MV-4-11 (cell line): ENCODE results near the gene STX10.
"Not testable (repeated sequence)": the region's sequence is repeated elsewhere in the genome, so short reads cannot be mapped to it uniquely, and the experiment has no call there.

ENCODE experiments used
- DNase-seq: peaks from one replicate; lab custom pipeline; 2025; lab: John Stamatoyannopoulos, UW

The STX10 gene

GRCh38 chr19:13150187-13150930, at the start of gene STX10, which contains the start of gene IER2:
STX10 (minus strand) TSS chr19:13150375; CDS start chr19:13150173, 202 bp downstream.
IER2 (plus strand) TSS chr19:13150411; CDS start chr19:13153187, 2,776 bp downstream.
- DNase-seq = peak; percentile 97

DNA sequence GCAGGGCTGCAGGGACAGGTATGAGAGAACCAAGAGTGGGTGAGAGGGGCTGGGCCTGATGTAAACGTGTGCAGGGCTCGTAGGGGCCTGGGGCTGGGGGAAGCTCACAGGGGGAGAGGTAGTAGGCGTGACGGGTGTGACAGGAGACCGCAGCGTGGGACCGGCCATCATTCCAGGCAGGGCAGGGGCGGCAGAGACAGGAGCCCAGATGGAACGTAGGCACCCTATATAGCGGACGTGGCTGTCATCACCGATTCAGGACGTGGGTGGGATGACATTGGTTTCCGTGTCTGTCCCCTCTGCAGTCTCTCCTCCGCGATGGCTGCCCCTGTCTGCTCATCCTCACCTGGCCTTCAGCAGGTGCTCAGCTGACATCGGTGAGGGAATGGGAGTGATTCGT, 48.5 kb upstream of the STX10 start:
- DNase-seq = no peak

DNA sequence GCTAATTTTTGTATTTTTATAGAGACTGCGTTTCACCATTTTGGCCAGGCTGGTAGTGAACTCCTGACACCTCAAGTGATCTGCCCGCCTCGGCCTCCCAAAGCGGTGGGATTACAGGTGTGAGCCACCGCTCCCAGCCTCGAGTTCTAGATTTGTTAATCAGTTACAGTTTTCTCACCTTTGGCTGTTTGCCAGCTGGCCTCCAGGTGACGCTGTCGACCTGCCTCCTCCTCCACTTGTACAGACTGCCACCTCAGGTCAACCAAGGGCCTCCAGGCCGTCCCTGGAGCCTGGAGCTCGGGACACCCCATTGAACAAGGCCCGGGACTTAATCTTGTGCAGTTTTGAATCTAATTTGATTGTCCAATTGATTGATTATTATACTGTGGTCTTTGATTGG, 45.5 kb upstream of the STX10 start:
- DNase-seq = peak; percentile 19

GRCh38 chr19:13190781-13191540, 40.8 kb upstream of the STX10 start:
- no peak for DNase-seq

GRCh38 chr19:13189600-13189999, 39.4 kb upstream of the STX10 start:
- DNase-seq = no peak

- no peak for DNase-seq
Measured at GRCh38 chr19:13187419-13187818, 37.2 kb upstream of the STX10 start.

DNA sequence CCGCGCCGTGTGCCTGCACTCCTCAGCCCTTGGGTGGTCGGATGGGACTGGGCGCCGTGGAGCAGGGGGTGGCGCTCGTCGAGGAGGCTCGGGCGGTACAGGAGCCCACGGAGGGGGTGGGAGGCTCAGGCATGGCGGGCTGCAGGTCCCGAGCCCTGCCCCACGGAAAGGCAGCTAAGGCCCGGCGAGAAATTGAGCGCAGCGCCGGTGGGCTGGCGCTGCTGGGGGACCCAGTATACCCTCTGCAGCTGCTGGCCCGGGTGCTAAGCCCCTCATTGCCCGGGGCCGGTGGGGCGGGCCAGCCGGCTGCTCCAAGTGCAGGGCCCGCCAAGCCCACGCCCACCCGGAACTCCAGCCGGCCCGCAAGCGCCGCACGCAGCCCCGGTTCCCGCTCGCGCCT, 36.5 kb upstream of the STX10 start:
- DNase-seq = not testable (repeated sequence)

- not testable (repeated sequence) for DNase-seq
Measured at GRCh38 chr19:13185763-13186657, 35.8 kb upstream of the STX10 start.

DNA sequence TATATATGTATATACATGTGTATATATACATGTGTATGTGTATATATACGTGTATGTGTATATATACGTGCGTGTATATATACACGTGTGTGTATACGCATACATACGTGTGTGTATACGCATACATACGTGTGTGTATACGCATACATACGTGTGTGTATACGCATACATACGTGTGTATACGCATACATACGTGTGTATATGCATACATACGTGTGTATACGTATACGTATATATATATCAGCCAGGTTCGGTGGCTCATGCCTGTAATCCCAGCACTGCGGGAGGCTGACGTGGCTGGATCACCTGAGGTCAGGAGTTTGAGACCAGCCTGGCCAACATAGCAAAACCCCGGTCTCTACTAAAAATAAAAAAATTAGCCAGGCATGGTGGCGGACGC, 34.8 kb upstream of the STX10 start:
- not testable (repeated sequence) for DNase-seq

GRCh38 chr19:13181747-13182388, 31.7 kb upstream of the STX10 start:
- DNase-seq = peak; percentile 92

- DNase-seq = not testable (repeated sequence)
Measured at GRCh38 chr19:13178291-13178690, 28.1 kb upstream of the STX10 start.

DNA sequence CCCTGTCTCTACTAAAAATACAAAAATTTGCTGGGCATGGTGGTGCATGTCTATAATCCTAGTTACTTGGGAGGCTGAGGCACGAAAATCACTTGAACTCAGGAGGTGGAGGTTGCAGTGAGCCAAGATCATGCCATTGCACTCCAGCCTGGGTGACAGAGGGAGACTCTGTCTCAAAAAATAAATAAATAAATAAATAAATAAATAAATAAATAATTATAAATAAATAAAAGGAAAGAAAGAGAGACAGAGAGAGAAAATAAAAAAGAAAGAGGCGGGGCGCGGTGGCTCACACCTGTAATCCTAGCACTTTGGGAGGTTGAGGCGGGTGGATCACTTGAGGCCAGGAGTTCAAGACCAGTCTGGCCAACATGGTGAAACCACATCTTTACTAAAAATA, 27.4 kb upstream of the STX10 start:
- DNase-seq = not testable (repeated sequence)

- no peak for DNase-seq
Measured at GRCh38 chr19:13176345-13176744, 26.2 kb upstream of the STX10 start.

GRCh38 chr19:13173139-13173737, 23.1 kb upstream of the STX10 start:
- DNase-seq = no peak

DNA sequence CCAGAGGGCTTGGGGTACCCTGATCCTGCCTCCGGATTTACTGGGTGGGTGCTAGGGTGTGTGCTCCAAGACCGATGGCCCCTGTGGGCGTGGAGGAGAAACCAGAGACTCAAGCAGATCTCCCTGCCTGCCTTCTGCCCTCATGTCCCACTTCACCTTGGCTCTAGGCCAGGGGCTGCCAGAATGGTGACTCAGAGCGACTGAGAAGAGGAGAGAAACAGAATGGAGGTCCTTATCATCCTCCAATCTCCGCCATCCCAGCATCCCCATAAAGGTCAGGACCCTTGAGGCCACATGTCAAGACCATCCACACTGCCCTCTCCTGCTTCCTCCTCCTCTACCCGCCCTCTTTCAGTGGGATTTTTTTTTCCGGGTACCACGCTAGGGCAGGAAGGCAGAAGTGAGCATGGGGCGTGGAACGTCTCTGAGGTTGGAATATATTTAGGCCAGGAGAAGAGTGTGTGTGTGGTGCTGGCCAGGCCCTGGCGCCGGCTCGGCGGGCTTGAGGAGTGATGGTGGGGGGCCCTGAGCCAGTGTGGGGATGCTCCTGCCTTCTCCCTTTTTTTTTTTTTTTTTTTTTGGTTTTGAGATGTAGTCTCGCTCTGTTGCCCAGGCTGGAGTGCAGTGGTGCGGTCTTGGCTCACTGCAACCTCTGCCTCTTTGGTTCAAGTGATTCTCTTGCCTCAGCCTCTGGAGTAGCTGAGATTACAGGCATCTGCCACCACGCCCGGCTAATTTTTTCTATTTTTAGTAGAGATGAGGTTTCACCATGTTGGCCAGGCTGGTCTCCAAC, 22.4 kb upstream of the STX10 start:
- peak; percentile 77 for DNase-seq

DNA sequence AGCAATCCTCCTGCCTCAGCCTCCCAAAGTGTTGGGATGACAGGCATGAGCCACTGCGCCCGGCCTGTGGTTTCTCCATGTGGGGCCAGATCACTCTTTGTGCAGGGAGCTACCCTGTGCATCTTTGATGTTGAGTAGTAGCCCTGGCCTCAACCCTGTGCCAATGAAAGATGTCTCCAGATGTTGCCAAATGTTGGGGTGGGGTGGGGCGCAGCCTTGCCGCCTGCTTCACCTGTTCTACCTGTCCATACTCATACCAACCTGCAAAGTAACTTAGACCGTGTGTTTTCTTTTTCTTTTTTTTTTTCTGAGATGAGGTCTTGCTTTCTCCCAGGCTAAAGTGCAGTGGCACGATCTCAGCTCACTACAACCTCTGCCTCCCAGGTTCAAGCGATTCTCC, 21.0 kb upstream of the STX10 start:
- DNase-seq = no peak

- no peak for DNase-seq
Measured at GRCh38 chr19:13169769-13170168, 19.6 kb upstream of the STX10 start.

DNA sequence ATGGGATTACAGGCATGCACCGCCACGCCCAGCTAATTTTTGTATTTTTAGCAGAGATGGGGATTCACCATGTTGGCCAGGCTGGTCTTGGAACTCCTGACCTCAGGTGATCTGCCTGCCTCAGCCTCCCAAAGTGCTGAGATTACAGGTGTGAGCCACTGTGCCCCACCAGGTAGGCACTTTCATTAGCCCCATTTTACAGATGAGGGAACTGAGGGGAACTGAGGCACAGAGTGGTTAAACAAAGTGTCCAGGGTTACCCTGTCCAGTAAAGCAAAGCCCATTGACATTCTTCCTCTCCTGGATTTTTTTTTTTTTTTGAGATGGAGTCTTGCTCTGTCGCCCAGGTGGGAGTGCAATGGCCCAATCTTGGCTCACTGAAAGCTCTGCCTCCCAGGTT, 16.0 kb upstream of the STX10 start:
- not testable (repeated sequence) for DNase-seq

GRCh38 chr19:13165162-13165997, 15.2 kb upstream of the STX10 start:
- no peak for DNase-seq
